H9 (cell line): ENCODE measurements around the gene ACP2. TPM values are rescaled to one million over a fixed set of nuclear protein-coding genes. Genes with fewer than 3 reads are reported as not detected.

Source experiments
- DNase-seq: peaks from one replicate; pipeline ENCODE4 v3.0.0-alpha.2; 2017
- H2AFZ ChIP-seq: one replicate; pipeline ENCODE4 v1.6.1; 2013; ENCODE audit warnings: mild to moderate bottlenecking, low read length, control low read depth, moderate library complexity
- H2AK5ac ChIP-seq: 2 replicates; pipeline ENCODE4 v1.6.1; 2013; ENCODE audit warnings: low read length, control low read depth, mixed read lengths; ENCODE audit not compliant: insufficient read length
- H2BK120ac ChIP-seq: one replicate; pipeline ENCODE4 v1.6.1; 2013; ENCODE audit warnings: low read depth, mild to moderate bottlenecking, low read length, control low read depth, inconsistent platforms; ENCODE audit not compliant: poor library complexity, severe bottlenecking
- H2BK12ac ChIP-seq: 2 replicates; pipeline ENCODE4 v1.6.1; 2013; ENCODE audit warnings: low read length, control low read depth, mixed read lengths, low read depth; ENCODE audit not compliant: insufficient read length
- H2BK15ac ChIP-seq: 2 replicates; pipeline ENCODE4 v1.6.1; 2013; ENCODE audit warnings: low read depth, low read length, control low read depth
- H2BK20ac ChIP-seq: one replicate; pipeline ENCODE4 v1.6.1; 2013; ENCODE audit warnings: low read depth, mild to moderate bottlenecking, low read length, control low read depth, inconsistent platforms; ENCODE audit not compliant: poor library complexity, severe bottlenecking
- H2BK5ac ChIP-seq: 2 replicates; pipeline ENCODE4 v1.6.1; 2013; ENCODE audit warnings: low read length, control low read depth, mixed read lengths; ENCODE audit not compliant: insufficient read length
- H3K14ac ChIP-seq: 2 replicates; pipeline ENCODE4 v1.6.1; 2013; ENCODE audit warnings: low read length, control low read depth; ENCODE audit not compliant: insufficient read depth
- H3K18ac ChIP-seq: 2 replicates; pipeline ENCODE4 v1.6.1; 2013; ENCODE audit warnings: low read depth, mild to moderate bottlenecking, mixed read lengths, low read length, control low read depth; ENCODE audit not compliant: insufficient read length
- H3K23ac ChIP-seq: 2 replicates; pipeline ENCODE4 v1.6.1; 2013; ENCODE audit warnings: low read length, control low read depth, mixed read lengths, low read depth; ENCODE audit not compliant: insufficient read length
- H3K23me2 ChIP-seq: 2 replicates; pipeline ENCODE4 v1.6.1; 2013; ENCODE audit warnings: low read depth, mild to moderate bottlenecking, mixed read lengths, low read length, control low read depth; ENCODE audit not compliant: insufficient read length, poor library complexity, severe bottlenecking
- H3K27ac ChIP-seq: 2 replicates; pipeline ENCODE4 v1.5.1; 2013; ENCODE audit warnings: low read length, control low read depth, mixed read lengths, low read depth; ENCODE audit not compliant: insufficient read length
- H3K27me3 ChIP-seq: 2 replicates; pipeline ENCODE4 v1.6.1; 2013; ENCODE audit warnings: low read length, control low read depth, inconsistent platforms; ENCODE audit not compliant: insufficient read depth
- H3K4ac ChIP-seq: 2 replicates; pipeline ENCODE4 v1.6.1; 2013; ENCODE audit warnings: low read depth, mild to moderate bottlenecking, control low read depth, inconsistent platforms, low read length, moderate library complexity
- H3K4me1 ChIP-seq: 2 replicates; pipeline ENCODE4 v1.6.1; 2013; ENCODE audit warnings: low read length, control low read depth, inconsistent platforms; ENCODE audit not compliant: insufficient read depth
- H3K4me2 ChIP-seq: 2 replicates; pipeline ENCODE4 v1.6.1; 2013; ENCODE audit warnings: low read length, control low read depth, mixed read lengths; ENCODE audit not compliant: insufficient read length, insufficient read depth
- H3K56ac ChIP-seq: 2 replicates; pipeline ENCODE4 v1.6.1; 2013; ENCODE audit warnings: low read depth, mild to moderate bottlenecking, mixed read lengths, low read length, control low read depth; ENCODE audit not compliant: insufficient read length
- H3K79me1 ChIP-seq: 2 replicates; pipeline ENCODE4 v1.6.1; 2013; ENCODE audit warnings: low read depth, mild to moderate bottlenecking, moderate library complexity, low read length, control low read depth, inconsistent platforms; ENCODE audit not compliant: insufficient read depth, poor library complexity, severe bottlenecking
- H3K79me2 ChIP-seq: 2 replicates; pipeline ENCODE4 v1.6.1; 2013; ENCODE audit warnings: low read length, control low read depth, inconsistent platforms; ENCODE audit not compliant: insufficient read depth
- H3K9ac ChIP-seq: 2 replicates; pipeline ENCODE4 v1.6.1; 2013; ENCODE audit warnings: low read length, control low read depth, mixed read lengths; ENCODE audit not compliant: insufficient read length; ENCODE audit errors: extremely low read depth
- H3K9me3 ChIP-seq: one replicate; pipeline ENCODE4 v1.6.1; 2013; ENCODE audit warnings: low read depth, low read length, inconsistent platforms; ENCODE audit not compliant: control insufficient read depth
- H3T11ph ChIP-seq: one replicate; pipeline ENCODE4 v1.6.1; 2013; ENCODE audit warnings: mild to moderate bottlenecking, low read length, control low read depth, inconsistent platforms
- H4K20me1 ChIP-seq: one replicate; pipeline ENCODE4 v1.6.1; 2013; ENCODE audit not compliant: control insufficient read depth, insufficient read length, insufficient read depth
- H4K5ac ChIP-seq: 2 replicates; pipeline ENCODE4 v1.6.1; 2013; ENCODE audit warnings: low read depth, mild to moderate bottlenecking, mixed read lengths, low read length, control low read depth; ENCODE audit not compliant: insufficient read length
- H4K8ac ChIP-seq: replicated peaks from 2 replicates; pipeline ENCODE4 v1.6.1; 2013; ENCODE audit warnings: low read length, control low read depth, mixed read lengths, low read depth; ENCODE audit not compliant: insufficient read length
- H4K91ac ChIP-seq: 2 replicates; pipeline ENCODE4 v1.6.1; 2013; ENCODE audit warnings: low read depth, mild to moderate bottlenecking, moderate library complexity, mixed read lengths, low read length, control low read depth; ENCODE audit not compliant: insufficient read length
- H3K27ac Mint-ChIP-seq, 3 experiments: 2 replicates in 2 of 3; 3 replicates in 1 of 3; pipeline ENCODE4 v1.8.0; 2020 to 2021; ENCODE audit warnings: mixed read lengths in 3 of 3, mild to moderate bottlenecking in 1 of 3, moderate library complexity in 1 of 3
- H3K27me3 Mint-ChIP-seq: 2 replicates; pipeline ENCODE4 v1.8.0; 2021; ENCODE audit warnings: low read depth, mild to moderate bottlenecking, moderate library complexity, mixed read lengths
- H3K36me3 Mint-ChIP-seq, 3 experiments: 2 replicates in 2 of 3; 3 replicates in 1 of 3; pipeline ENCODE4 v1.8.0; 2020 to 2021; ENCODE audit warnings: low read depth in 3 of 3, mixed read lengths in 3 of 3; ENCODE audit not compliant: insufficient read depth in 1 of 3
- H3K4me1 Mint-ChIP-seq, 2 experiments: 2 replicates each; pipeline ENCODE4 v1.8.0; 2020; ENCODE audit warnings: mixed read lengths in 2 of 2
- H3K4me3 Mint-ChIP-seq, 2 experiments: 2 replicates in 1 of 2; 3 replicates in 1 of 2; pipeline ENCODE4 v1.8.0; 2020 to 2021; ENCODE audit warnings: mild to moderate bottlenecking in 2 of 2, mixed read lengths in 2 of 2, moderate library complexity in 1 of 2
- H3K9me3 Mint-ChIP-seq, 2 experiments: 2 replicates in 1 of 2; 3 replicates in 1 of 2; pipeline ENCODE4 v1.8.0; 2020; ENCODE audit warnings: mild to moderate bottlenecking in 2 of 2, mixed read lengths in 2 of 2, moderate library complexity in 1 of 2
- WGBS: extraction: QIAGEN DNeasy Blood & Tissue Kit; methylation state at CpG from one replicate; pipeline ENCODE4 v1.1.7; 2013; ENCODE audit warnings: missing lambda C conversion rate, low lambda C conversion rate, mixed read lengths; ENCODE audit not compliant: insufficient read length; ENCODE audit errors: extremely low coverage; 5-methylcytosine and 5-hydroxymethylcytosine counted together
- total RNA-seq: library from RNA; stranded (reverse); gene quantifications from 2 replicates; pipeline ENCODE4 v1.2.1, GENCODE V29; 2021
- TF ChIP-seq, protein P1 (sequence below): fragments of 200-600 bp; sonication (generic); conservative IDR thresholded peaks from 3 replicates; pipeline ENCODE4 v1.8.0; 2021; ENCODE audit warnings: antibody characterized with exemption, mild to moderate bottlenecking

The ACP2 gene
- total RNA-seq, 1 experiment from 2014 or later = 29.5 TPM

DNA sequence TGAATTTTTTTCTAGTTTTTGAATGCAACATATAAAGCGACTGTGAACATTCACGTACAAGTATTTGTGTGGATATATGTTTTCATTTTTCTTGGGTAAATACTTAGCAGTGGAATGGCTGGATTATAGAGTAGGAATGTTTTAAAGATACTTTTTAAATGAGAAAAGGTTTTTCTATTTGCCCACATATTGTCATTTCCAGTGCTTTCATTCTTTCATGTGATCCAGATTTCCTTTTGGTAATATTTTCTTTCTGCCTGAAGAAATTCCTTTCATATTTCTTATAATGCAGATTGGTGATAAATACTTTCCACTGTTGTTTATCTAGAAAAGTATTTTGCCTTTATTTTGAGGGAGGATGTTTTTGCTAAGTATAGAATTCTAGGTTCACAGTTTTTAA, 25.9 kb downstream of the ACP2 start:
- Histone ChIP-seq H2BK5ac (no peak overlapping the region), H3K14ac (no peak overlapping the region), H2BK15ac (no peak overlapping the region), H3K27me3 (no peaks in the 10 kb centered on the region), H3K4me1 (no peaks in the 10 kb centered on the region), H2AK5ac (no peak overlapping the region), H3K4ac (no peak overlapping the region), H4K20me1 (no peaks in the 10 kb centered on the region), H3K79me2 (no peaks in the 10 kb centered on the region), H2BK12ac (no peak overlapping the region), H3K56ac (no peak overlapping the region), H3K9me3 (no peaks in the 10 kb centered on the region), H3T11ph (no peak overlapping the region), H4K5ac (no peak overlapping the region), H2BK20ac (no peak overlapping the region), H2BK120ac (no peak overlapping the region), H4K8ac (no peak overlapping the region), H3K4me2 (no peak overlapping the region), H3K27ac (no peak overlapping the region), H3K79me1 (no peaks in the 10 kb centered on the region), H3K23ac (no peak overlapping the region), H3K9ac (no peak overlapping the region), H4K91ac (no peak overlapping the region), H3K18ac (no peak overlapping the region), H3K23me2 (no peaks in the 10 kb centered on the region), H2AFZ (no peak overlapping the region)
- H3K27ac Mint-ChIP-seq = no peak overlapping the region
- no peaks in the 10 kb centered on the region for H3K27me3 Mint-ChIP-seq
- DNase-seq = no peak
- H3K9me3 Mint-ChIP-seq = no peaks in the 10 kb centered on the region
- H3K4me3 Mint-ChIP-seq = no peak overlapping the region
- TF ChIP-seq, protein P1, sequence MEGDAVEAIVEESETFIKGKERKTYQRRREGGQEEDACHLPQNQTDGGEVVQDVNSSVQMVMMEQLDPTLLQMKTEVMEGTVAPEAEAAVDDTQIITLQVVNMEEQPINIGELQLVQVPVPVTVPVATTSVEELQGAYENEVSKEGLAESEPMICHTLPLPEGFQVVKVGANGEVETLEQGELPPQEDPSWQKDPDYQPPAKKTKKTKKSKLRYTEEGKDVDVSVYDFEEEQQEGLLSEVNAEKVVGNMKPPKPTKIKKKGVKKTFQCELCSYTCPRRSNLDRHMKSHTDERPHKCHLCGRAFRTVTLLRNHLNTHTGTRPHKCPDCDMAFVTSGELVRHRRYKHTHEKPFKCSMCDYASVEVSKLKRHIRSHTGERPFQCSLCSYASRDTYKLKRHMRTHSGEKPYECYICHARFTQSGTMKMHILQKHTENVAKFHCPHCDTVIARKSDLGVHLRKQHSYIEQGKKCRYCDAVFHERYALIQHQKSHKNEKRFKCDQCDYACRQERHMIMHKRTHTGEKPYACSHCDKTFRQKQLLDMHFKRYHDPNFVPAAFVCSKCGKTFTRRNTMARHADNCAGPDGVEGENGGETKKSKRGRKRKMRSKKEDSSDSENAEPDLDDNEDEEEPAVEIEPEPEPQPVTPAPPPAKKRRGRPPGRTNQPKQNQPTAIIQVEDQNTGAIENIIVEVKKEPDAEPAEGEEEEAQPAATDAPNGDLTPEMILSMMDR = no peak
- peaks cover 9% of the 10 kb centered on the region in 2 experiments for H3K4me1 Mint-ChIP-seq
- H3K36me3 Mint-ChIP-seq = peaks cover 1 to 73% (median 73%) of the 10 kb centered on the region in 3 experiments; a peak in 4 of 7 replicates
- no CpG with 5 or more reads among the region's 2 CpGs for WGBS
